ENCODE results near the gene GBX1.

GBX1 gene

DNA sequence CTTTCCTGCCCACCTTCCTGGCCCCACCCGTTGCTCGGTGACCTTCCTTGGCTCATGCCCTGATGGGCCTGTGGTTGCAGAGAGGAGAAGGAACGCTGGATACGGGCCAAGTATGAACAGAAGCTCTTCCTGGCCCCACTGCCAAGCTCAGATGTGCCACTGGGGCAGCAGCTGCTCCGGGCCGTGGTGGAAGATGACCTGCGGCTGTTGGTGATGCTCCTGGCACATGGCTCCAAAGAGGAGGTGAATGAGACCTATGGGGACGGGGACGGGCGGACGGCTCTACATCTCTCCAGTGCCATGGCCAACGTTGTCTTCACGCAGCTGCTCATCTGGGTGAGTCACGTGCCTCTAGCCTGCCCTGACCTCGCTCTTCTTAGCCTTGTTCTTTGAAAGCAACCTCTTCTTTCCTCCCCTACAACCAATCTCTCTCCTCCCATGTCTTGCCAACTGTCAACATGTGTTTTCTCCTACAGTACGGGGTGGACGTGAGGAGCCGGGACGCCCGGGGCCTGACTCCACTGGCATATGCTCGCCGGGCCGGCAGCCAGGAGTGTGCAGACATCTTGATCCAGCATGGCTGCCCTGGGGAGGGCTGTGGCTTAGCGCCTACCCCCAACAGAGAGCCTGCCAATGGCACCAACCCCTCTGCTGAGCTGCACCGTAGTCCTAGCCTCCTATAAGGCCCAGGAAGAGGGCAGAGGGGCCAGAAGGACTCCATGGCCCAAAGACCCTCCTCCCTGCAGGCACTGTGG lies 24.1 kb downstream of the GBX1 start:
- TF ChIP-seq, protein P1, sequence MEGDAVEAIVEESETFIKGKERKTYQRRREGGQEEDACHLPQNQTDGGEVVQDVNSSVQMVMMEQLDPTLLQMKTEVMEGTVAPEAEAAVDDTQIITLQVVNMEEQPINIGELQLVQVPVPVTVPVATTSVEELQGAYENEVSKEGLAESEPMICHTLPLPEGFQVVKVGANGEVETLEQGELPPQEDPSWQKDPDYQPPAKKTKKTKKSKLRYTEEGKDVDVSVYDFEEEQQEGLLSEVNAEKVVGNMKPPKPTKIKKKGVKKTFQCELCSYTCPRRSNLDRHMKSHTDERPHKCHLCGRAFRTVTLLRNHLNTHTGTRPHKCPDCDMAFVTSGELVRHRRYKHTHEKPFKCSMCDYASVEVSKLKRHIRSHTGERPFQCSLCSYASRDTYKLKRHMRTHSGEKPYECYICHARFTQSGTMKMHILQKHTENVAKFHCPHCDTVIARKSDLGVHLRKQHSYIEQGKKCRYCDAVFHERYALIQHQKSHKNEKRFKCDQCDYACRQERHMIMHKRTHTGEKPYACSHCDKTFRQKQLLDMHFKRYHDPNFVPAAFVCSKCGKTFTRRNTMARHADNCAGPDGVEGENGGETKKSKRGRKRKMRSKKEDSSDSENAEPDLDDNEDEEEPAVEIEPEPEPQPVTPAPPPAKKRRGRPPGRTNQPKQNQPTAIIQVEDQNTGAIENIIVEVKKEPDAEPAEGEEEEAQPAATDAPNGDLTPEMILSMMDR (IDR thresholded peaks at IDR 0.05; ENCODE audit: low read depth, low read length): no peak
- DNase-seq (ENCODE audit: extremely low read depth, low read depth): no peak

DNA sequence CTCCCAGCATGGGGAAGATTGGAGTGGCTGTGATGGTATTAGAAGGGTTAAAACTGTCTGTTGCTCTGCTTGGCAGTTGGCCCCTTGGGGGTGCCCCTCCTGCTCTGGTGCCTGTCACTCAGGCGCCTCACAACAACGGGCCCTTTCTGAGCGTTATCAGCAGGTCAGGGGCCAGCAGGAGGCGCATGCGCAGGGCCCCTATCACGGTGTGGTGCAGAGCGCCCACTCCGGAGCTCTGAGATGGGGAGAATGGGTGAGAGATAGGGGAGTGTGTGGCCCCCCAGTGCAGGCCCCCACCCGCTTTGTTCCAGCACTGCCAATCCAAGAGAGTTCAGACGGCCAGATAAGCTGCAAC lies 24.8 kb downstream of the GBX1 start:
- TF ChIP-seq, protein P1 (IDR thresholded peaks at IDR 0.05; ENCODE audit: low read depth, low read length): no peak
- DNase-seq (ENCODE audit: extremely low read depth, low read depth): no peak

DNA sequence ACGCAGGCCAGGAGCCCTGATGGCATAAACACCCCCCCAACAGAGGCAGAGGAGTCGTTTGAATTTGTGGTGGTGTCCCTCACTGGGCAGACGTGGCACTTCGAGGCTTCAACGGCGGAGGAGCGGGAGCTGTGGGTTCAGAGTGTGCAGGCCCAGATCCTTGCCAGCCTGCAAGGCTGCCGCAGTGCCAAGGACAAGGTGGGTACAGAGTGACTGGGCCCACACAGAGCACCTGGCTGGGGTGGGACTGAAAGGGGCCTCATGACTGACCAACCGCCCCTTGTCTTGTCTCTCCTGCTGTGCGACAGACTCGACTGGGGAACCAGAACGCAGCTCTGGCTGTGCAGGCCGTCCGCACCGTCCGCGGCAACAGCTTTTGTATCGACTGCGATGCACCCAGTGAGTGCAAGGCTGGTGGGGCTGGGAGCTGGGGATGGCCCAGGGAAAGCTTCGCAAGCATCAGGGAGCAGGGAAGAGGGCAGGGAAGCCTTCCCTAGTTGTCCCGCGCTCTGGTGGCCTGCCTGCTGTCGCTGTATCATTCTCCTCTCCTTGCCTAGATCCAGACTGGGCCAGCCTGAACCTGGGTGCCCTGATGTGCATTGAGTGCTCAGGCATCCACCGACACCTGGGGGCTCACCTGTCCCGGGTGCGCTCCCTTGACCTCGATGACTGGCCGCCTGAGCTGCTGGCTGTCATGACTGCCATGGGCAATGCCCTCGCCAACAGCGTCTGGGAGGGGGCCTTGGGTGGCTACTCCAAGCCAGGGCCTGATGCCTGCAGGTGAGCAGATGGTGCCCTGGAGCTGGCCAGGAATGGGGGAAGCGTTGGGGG lies 25.4 kb downstream of the GBX1 start:
- TF ChIP-seq, protein P1 (IDR thresholded peaks at IDR 0.05; ENCODE audit: low read depth, low read length): no peak
- DNase-seq (ENCODE audit: extremely low read depth, low read depth): no peak

DNA sequence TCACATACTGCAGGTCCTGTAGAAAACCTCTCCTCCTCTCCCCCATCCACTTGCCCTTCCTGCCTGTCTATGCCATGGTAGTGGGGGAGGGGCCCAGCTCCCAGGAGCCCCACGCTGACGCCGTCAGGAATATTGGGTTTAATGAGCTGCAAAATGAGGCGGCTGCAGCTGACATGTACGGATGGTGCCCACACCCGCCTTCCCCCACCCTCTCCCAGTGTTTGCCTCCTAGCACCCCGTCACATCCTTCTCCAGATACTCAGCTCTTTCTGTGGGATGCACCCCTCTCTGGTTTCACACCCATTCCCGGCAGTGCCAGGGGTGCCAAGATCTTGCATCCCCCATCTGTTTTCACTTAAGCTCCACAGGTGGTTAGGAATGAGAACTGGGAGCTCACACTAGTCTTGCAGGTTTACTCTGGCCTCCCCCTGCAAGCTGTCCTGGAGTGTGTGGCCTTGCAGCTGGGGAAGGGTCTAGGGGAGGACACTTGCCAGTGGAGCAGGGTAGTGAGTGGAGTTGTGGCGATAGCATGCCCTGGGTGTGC lies 26.1 kb downstream of the GBX1 start:
- DNase-seq (ENCODE audit: extremely low read depth, low read depth): no peak

DNA sequence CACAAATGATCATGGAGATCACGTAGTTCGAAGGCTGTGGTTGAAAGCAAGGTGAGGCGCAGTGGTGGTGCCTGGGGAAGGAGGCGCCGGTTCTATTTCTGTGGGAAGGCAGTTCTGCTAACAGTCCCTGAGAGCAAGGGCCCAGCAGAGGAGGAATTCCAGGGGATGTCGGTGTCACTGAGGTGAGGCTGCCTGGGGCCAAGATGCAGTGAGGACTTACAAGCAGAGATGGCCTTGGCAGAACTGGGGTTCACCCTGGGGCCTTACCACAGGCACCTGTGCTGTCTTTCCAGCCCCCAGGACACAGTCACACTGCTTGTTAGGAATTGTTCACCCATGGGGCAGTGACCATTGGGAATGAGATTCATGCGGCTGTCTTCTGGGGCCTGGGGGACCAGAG lies 26.7 kb downstream of the GBX1 start:
- TF ChIP-seq, protein P1 (IDR thresholded peaks at IDR 0.05; ENCODE audit: low read depth, low read length): no peak
- DNase-seq (ENCODE audit: extremely low read depth, low read depth): no peak

More for the DNA sequence above, 26.1 kb downstream of the GBX1 start:
- TF ChIP-seq, protein P1 (IDR thresholded peaks at IDR 0.05; ENCODE audit: low read depth, low read length): no peak

DNA sequence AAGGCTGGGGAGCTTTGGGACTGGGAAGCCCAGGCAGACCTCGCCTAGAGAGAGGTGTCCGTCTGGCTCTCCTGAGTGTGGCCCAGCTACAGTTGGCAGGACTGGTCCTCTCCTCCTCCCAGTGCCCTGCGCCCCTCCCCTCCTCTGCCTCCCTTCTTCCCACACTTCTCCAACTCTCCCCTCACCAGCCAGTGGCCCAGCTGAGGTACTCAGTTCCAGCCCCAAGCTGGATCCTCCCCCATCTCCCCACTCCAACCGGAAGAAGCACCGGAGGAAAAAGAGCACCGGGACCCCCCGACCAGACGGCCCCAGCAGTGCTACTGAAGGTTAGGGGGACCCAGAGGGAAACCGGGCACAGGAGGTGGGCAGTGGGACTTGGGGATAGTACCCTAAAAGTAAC lies 27.7 kb downstream of the GBX1 start:
- no peak for DNase-seq (ENCODE audit: extremely low read depth, low read depth)
- TF ChIP-seq, protein P1 (IDR thresholded peaks at IDR 0.05; ENCODE audit: low read depth, low read length): no peak

Measured in AG09319 (cell line).